Activated CD4-positive, alpha-beta memory T cell treated with anti-CD3 and anti-CD28 coated beads for 36 hours (primary cell): ENCODE measurements around the gene CHDH. TPM values are rescaled to one million over a fixed set of nuclear protein-coding genes. Genes with fewer than 3 reads are reported as not detected.

ENCODE experiments used
- CTCF ChIA-PET: fragments of 350-600 bp; sonication (Branson Sonifier 250); formaldehyde crosslinking; loops from one replicate; lab custom pipeline; 2021; ENCODE audit warnings: antibody characterized with exemption, inconsistent platforms; lab: Charles Lee
- POLR2A ChIA-PET: fragments of 350-600 bp; sonication (Branson Sonifier 250); formaldehyde crosslinking; loops from one replicate; lab custom pipeline; 2021; ENCODE audit warnings: antibody characterized with exemption; lab: Charles Lee
- DNase-seq: peaks from one replicate; pipeline ENCODE4 v3.0.0-alpha.2; 2020
- H3K27ac Mint-ChIP-seq: one replicate; pipeline ENCODE4 v1.8.0; 2021; ENCODE audit warnings: mixed read lengths
- H3K27me3 Mint-ChIP-seq: one replicate; pipeline ENCODE4 v1.8.0; 2021; ENCODE audit warnings: mixed read lengths
- H3K36me3 Mint-ChIP-seq: one replicate; pipeline ENCODE4 v1.8.0; 2021; ENCODE audit warnings: mixed read lengths
- H3K4me1 Mint-ChIP-seq: one replicate; pipeline ENCODE4 v1.8.0; 2021; ENCODE audit warnings: low read depth, mixed read lengths
- H3K4me3 Mint-ChIP-seq: one replicate; pipeline ENCODE4 v1.8.0; 2021; ENCODE audit warnings: mild to moderate bottlenecking, mixed read lengths
- H3K9me3 Mint-ChIP-seq: one replicate; pipeline ENCODE4 v1.8.0; 2021; ENCODE audit warnings: mixed read lengths
- intact Hi-C: fragments of 100-400 bp; cut with micrococcal nuclease; formaldehyde crosslinking; loops from one replicate; pipeline ENCODE4 v1.15.1; 2023
- total RNA-seq, 2 experiments: library from RNA; stranded (reverse); gene quantifications; one replicate each; pipeline ENCODE4 v1.2.3, GENCODE V29; 2021

Gene CHDH
- total RNA-seq, 2 experiments from 2014 or later: 0.41 to 0.59 TPM

DNA sequence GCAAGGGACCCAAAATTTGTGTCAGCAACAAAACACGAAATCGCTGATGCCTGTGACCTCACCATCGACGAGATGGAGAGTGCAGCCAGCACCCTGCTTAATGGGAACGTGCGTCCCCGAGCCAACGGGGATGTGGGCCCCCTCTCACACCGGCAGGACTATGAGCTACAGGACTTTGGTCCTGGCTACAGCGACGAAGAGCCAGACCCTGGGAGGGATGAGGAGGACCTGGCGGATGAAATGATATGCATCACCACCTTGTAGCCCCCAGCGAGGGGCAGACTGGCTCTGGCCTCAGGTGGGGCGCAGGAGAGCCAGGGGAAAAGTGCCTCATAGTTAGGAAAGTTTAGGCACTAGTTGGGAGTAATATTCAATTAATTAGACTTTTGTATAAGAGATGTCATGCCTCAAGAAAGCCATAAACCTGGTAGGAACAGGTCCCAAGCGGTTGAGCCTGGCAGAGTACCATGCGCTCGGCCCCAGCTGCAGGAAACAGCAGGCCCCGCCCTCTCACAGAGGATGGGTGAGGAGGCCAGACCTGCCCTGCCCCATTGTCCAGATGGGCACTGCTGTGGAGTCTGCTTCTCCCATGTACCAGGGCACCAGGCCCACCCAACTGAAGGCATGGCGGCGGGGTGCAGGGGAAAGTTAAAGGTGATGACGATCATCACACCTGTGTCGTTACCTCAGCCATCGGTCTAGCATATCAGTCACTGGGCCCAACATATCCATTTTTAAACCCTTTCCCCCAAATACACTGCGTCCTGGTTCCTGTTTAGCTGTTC is 34.9 kb downstream of the CHDH start:
- ChIA-PET POLR2A (no interaction called here), CTCF (no interaction called here)
- Mint-ChIP-seq H3K27me3 (peaks cover 11% of the 10 kb centered on the region), H3K4me1 (no peaks in the 10 kb centered on the region), H3K36me3 (no peaks in the 10 kb centered on the region), H3K4me3 (no peak overlapping the region), H3K27ac (no peak overlapping the region), H3K9me3 (no peaks in the 10 kb centered on the region)
- peak; percentile 4 for DNase-seq
- intact Hi-C loops: no loop called here

DNA sequence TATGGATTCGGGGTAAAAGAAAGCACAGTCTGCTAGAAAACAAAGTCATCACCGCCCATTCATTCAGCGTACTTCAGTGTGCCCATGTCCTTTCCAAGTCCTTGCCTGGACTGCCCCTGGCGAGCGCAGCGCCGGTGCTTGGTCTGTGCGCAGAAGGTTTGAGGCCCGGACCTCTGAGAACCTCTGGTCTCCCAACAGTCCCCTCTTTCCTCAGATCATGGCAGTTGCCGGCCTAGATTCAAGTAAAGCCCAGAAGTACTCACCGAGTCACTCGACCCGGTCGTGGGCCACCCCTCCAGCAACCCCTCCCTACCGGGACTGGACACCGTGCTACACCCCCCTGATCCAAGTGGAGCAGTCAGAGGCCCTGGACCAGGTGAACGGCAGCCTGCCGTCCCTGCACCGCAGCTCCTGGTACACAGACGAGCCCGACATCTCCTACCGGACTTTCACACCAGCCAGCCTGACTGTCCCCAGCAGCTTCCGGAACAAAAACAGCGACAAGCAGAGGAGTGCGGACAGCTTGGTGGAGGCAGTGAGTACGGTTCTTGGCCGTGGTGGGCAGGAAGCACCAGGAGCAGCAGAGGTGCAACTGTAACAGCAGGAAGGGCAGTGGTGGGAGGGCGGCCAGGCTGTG is 36.3 kb downstream of the CHDH start:
- peak; percentile 4 for DNase-seq

DNA sequence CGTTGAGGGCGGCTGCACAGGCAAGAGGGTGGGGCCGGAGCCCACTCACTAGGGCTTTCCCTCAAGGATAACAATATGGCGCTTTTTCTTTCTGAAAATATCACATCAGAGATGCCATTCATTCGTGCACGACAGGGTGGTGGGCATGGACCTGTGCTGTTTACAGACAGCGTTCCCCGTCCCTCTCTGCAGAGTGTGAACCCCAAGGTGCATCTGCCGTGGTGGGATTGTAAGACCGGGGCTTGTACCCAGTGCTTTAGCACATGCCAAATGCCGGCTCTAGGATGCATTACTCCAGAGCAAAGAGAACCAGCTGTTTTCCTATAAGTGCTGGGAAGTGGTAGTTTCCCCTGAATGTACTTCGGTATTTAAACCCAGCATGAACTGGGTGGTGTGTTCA is 37.0 kb downstream of the CHDH start:
- intact Hi-C loops: no loop called here
- Mint-ChIP-seq H3K27ac (no peak overlapping the region), H3K36me3 (no peaks in the 10 kb centered on the region), H3K27me3 (peaks cover 11% of the 10 kb centered on the region), H3K4me1 (no peaks in the 10 kb centered on the region), H3K4me3 (no peak overlapping the region), H3K9me3 (no peaks in the 10 kb centered on the region)
- DNase-seq: no peak
- CTCF ChIA-PET: no interaction called here
- POLR2A ChIA-PET: no interaction called here

More for the DNA sequence above, 36.3 kb downstream of the CHDH start:
- intact Hi-C loops: no loop called here
- Mint-ChIP-seq H3K4me3 (no peak overlapping the region), H3K36me3 (no peaks in the 10 kb centered on the region), H3K9me3 (no peaks in the 10 kb centered on the region), H3K27ac (no peak overlapping the region), H3K4me1 (no peaks in the 10 kb centered on the region), H3K27me3 (peaks cover 11% of the 10 kb centered on the region)
- ChIA-PET CTCF (no interaction called here), POLR2A (no interaction called here)

DNA sequence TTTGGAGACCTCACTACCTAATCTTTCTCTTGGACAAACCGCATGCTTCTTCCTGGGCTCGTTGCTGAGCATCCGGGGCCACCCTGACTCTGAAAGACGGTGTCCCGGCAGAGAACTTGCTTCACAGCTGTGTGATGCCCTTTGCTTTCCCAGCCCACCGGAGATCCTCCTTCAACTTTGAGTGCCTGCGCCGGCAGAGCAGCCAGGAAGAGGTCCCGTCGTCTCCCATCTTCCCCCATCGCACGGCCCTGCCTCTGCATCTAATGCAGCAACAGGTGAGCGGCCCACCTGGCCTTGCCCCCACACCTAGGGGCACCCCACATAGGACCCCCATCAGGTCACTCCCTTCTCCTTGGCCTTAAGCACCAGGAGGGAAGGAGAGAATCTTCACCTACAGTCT is 37.7 kb downstream of the CHDH start:
- intact Hi-C loops: no loop called here
- no peaks in the 10 kb centered on the region for H3K9me3 Mint-ChIP-seq
- CTCF ChIA-PET: no interaction called here
- no peak for DNase-seq
- H3K4me1 Mint-ChIP-seq: no peaks in the 10 kb centered on the region
- no peaks in the 10 kb centered on the region for H3K36me3 Mint-ChIP-seq
- H3K27me3 Mint-ChIP-seq: peaks cover 11% of the 10 kb centered on the region
- POLR2A ChIA-PET: no interaction called here
- H3K27ac Mint-ChIP-seq: no peak overlapping the region
- H3K4me3 Mint-ChIP-seq: no peak overlapping the region

DNA sequence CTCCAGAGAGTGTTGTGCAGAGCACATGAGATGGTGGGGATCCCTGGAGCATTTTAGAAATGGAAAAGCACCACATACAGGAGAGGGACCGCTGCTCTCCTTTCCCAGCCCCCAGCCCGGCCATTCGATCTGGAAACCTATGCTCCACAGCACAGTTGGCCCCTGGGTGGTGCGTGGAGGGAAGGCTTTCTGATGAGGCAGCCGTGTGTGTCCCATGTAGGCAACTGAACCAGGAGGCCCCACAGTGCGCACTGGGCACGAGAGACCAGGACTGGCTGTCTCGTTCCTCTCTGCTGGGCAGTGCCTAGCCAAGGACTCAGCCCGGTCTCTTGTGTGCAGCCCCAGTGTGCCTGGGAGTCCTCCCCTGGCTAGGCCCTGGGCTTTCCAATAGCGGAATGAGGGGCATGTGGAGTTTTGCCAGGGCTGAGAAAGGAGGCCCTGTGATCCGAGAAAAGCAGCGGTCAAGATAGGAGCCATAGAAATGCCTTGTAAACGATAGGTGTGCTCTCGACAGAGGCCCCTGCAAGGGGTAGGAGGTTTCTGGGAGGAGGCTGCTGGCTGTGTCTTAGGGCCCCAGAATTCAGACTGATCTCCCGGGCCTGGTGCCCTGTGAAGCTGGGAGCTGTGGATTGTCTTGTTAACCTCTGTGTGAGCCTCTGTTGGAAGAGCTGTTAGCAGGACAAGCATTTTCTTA is 39.0 kb downstream of the CHDH start:
- Mint-ChIP-seq H3K4me3 (no peak overlapping the region), H3K4me1 (no peaks in the 10 kb centered on the region), H3K9me3 (no peaks in the 10 kb centered on the region), H3K36me3 (no peaks in the 10 kb centered on the region), H3K27me3 (peaks cover 11% of the 10 kb centered on the region), H3K27ac (no peak overlapping the region)
- intact Hi-C loops: no loop called here
- ChIA-PET CTCF (no interaction called here), POLR2A (no interaction called here)
- peak; percentile 3 for DNase-seq

DNA sequence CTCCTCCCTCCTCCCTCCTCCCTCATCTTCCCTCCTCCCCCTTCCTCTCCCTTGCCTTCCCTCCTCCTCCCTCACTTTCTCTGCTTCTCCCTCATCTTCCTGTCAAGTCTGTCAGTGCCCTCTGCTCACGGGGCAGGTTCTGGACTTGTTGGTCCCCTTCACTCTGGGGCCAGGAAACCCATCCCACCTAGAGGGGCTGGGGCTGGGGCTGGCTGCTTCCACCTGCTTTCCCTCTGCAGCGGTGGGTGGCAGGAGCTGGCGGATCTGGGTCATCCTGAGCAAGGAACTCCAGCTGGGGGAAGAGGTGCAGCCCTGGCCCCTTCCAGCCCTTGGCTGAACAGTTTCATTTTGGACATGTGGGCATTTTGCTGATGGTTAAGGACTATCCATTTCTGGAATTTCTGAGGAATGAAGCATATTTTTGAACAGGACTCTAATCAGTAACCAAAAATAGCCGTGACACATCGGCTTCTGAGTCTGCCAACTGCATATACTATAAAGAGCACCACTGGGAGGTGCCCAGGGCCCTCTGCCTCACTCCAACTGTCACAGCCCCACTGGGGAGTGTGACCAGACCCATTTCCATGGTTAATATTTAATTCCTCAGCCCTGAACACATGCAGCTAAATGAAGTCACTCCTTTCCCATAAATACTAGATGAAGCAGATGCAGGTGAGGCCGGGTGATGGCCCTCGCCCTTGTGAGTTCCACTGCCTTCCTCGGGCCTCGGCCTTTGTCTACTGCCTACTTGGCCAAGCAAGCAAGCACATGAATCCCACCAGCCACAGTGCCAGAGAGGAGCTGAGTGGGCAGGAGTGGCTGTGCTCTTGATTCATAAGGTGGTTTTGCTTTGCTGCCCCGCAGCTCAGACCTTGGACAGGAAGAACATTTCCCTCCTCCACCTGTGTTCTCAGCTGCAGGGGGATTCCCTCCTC is 39.8 kb downstream of the CHDH start:
- DNase-seq: peak; percentile 5
- H3K36me3 Mint-ChIP-seq: no peaks in the 10 kb centered on the region
- ChIA-PET CTCF (no interaction called here), POLR2A (no interaction called here)
- H3K9me3 Mint-ChIP-seq: no peaks in the 10 kb centered on the region
- H3K27ac Mint-ChIP-seq: no peak overlapping the region
- H3K4me3 Mint-ChIP-seq: no peak overlapping the region
- peaks cover 11% of the 10 kb centered on the region for H3K27me3 Mint-ChIP-seq
- H3K4me1 Mint-ChIP-seq: no peaks in the 10 kb centered on the region
- intact Hi-C loops: no loop called here

DNA sequence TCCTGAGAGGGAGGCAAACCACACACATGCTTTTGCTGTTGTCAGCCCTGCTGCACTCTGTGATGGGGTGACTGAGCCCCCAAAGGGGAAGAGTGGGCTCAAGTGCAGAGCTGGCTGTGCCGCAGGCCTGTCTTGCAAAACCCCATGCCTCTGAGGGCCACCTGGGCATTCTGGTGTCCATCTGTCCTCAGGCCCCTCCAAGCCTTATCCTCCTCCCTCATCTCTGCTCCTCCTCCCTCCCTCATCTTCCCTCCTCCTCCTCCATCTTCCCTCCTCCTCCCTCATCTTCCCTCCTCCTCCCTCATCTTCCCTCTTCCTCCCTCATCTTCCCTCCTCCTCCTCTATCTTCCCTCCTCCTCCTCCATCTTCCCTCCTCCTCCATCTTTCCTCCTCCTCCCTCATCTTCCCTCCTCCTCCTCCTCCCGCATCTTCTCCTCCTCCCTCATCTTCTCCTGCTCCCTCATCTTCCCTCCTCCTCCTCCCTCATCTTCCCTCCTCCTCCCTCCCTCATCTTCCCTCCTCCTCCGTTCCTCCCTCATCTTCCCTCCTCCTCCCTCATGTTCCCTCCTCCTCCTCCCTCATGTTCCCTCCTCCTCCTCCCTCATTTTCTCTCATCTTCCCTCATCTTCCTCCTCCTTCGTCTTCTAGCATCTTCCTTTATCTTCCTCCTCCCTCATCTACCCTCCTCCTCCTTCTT is 40.6 kb downstream of the CHDH start:
- Mint-ChIP-seq H3K27me3 (peaks cover 11% of the 10 kb centered on the region), H3K4me3 (no peak overlapping the region), H3K27ac (no peak overlapping the region), H3K9me3 (no peaks in the 10 kb centered on the region), H3K4me1 (no peaks in the 10 kb centered on the region), H3K36me3 (no peaks in the 10 kb centered on the region)
- peak; percentile 3 for DNase-seq
- ChIA-PET POLR2A (no interaction called here), CTCF (no interaction called here)
- intact Hi-C loops: no loop called here

DNA sequence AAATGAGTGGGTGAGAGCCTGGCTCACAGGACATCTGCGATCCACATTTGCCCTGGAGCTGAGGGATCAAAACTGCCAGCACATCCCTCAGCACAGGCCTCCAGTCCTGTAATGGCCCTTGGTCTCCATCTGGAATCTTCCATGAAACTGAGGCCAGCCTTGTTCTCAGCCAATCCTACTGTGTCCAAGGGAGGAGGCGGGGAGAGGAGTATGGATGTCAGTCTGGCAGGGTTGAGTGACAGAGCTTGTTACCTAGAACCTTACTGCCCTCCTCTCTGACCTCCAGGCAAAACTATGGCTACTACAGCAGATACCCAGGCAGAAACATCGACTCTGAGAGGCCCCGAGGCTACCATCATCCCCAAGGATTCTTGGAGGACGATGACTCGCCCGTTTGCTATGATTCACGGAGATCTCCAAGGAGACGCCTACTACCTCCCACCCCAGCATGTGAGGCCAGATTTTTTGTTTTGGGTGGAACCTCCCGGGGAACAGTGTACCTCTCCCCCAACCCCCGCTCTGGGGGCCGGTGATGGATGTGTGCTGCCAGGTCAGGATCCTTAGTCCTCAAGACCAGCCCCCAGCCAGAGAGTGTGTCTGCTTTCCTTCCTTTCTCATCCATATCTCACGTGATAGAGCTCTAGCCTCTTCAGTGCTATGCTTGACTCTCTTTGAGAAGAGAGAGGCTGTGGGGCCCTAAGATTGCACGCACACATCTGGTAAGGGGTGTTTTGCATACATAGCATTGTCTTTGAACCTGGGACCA is 41.3 kb downstream of the CHDH start:
- H3K4me3 Mint-ChIP-seq: no peak overlapping the region
- no peak overlapping the region for H3K27ac Mint-ChIP-seq
- H3K36me3 Mint-ChIP-seq: no peaks in the 10 kb centered on the region
- no peaks in the 10 kb centered on the region for H3K9me3 Mint-ChIP-seq
- ChIA-PET POLR2A (no interaction called here), CTCF (no interaction called here)
- intact Hi-C loops: no loop called here
- H3K27me3 Mint-ChIP-seq: peaks cover 11% of the 10 kb centered on the region
- DNase-seq: peak; percentile 5
- no peaks in the 10 kb centered on the region for H3K4me1 Mint-ChIP-seq

DNA sequence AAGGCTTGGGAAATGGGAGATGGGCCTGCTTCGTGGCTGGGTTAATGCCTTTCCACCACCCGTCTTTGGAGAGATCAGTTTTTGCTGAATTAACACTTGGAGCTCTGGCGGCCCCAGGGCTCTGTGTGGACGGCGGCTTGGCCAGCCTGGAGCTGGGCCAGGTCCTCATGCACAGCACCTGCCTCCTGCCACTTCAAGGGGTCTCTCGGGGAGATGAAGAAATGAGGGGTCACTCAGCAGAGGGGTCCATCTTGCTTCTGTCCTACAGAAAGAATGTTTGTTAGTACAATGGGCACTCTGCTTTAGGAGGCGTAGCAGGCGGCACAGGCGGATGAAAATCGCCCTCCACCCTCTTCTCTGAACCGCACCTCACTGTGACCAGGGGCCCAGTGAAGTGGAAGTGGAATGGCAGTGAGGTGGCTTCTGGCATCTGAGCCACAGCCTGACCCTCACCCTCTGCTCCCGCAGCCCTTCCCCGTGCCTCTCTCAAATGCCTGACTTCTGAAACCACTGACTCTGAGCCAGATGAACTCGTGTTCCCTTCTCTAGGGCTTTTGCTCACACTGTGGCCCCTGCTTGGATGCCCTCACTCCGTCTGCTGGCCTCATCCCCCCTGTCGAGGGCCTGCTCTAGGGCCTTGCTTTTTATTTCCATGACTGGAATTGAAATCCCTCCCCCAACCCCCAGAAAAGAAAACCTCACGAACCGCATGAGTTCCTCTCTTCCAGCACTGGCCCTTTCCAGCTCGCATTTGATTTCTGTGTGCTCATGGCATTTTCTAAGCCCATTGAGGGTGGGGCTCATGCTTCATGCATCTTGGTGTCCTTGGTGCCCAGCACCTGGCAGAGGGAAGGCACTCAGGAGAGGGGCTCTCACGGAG is 42.2 kb downstream of the CHDH start:
- no peaks in the 10 kb centered on the region for H3K4me1 Mint-ChIP-seq
- no peak for DNase-seq
- intact Hi-C loops: no loop called here
- peaks cover 11% of the 10 kb centered on the region for H3K27me3 Mint-ChIP-seq
- H3K36me3 Mint-ChIP-seq: no peaks in the 10 kb centered on the region
- H3K4me3 Mint-ChIP-seq: no peak overlapping the region
- no peak overlapping the region for H3K27ac Mint-ChIP-seq
- ChIA-PET CTCF (no interaction called here), POLR2A (no interaction called here)
- H3K9me3 Mint-ChIP-seq: no peaks in the 10 kb centered on the region

DNA sequence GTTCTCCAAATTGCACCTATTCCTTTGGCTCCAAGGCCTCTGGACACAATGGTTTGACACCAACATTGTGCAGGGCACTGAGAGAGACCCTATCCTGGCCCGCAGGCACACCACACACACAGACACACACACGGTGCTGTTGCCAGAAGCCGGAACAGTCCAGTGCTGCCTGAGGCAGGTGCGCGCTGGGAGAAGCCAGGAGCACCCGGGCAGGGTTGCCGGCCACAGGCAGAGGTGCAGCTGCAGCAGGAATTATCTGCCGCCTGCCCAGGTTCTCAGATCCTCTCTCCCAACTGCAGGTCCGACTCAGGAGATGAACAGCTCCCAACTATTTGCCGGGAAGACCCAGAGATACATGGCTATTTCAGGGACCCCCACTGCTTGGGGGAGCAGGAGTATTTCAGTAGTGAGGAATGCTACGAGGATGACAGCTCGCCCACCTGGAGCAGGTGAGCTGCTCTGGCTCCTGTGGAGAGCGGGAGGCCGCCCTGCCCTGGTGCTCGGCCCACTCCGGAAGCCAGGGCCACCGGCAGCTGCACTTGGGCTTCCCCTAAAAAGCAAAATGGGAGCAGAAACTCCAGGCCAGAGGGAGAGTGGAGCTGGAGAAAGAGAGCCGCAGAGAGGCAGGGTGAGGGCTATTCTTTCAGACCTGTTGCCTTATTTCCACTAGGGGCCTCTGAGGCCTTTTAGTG is 42.9 kb downstream of the CHDH start:
- Mint-ChIP-seq H3K27me3 (peaks cover 6% of the 10 kb centered on the region), H3K4me1 (no peaks in the 10 kb centered on the region), H3K9me3 (no peaks in the 10 kb centered on the region), H3K4me3 (no peak overlapping the region), H3K36me3 (no peaks in the 10 kb centered on the region), H3K27ac (no peak overlapping the region)
- ChIA-PET POLR2A (no interaction called here), CTCF (no interaction called here)
- DNase-seq: no peak
- intact Hi-C loops: no loop called here
